H9 (cell line): ENCODE data around the gene SLC2A8. TPM values are rescaled to one million over a fixed set of nuclear protein-coding genes. Genes with fewer than 3 reads are reported as not detected.

Source experiments
- DNase-seq: peaks from one replicate; pipeline ENCODE4 v3.0.0-alpha.2; 2017
- H2AFZ ChIP-seq: one replicate; pipeline ENCODE4 v1.6.1; 2013; ENCODE audit warnings: mild to moderate bottlenecking, low read length, control low read depth, moderate library complexity
- H2AK5ac ChIP-seq: 2 replicates; pipeline ENCODE4 v1.6.1; 2013; ENCODE audit warnings: low read length, control low read depth, mixed read lengths; ENCODE audit not compliant: insufficient read length
- H2BK120ac ChIP-seq: one replicate; pipeline ENCODE4 v1.6.1; 2013; ENCODE audit warnings: low read depth, mild to moderate bottlenecking, low read length, control low read depth, inconsistent platforms; ENCODE audit not compliant: poor library complexity, severe bottlenecking
- H2BK12ac ChIP-seq: 2 replicates; pipeline ENCODE4 v1.6.1; 2013; ENCODE audit warnings: low read length, control low read depth, mixed read lengths, low read depth; ENCODE audit not compliant: insufficient read length
- H2BK15ac ChIP-seq: 2 replicates; pipeline ENCODE4 v1.6.1; 2013; ENCODE audit warnings: low read depth, low read length, control low read depth
- H2BK20ac ChIP-seq: one replicate; pipeline ENCODE4 v1.6.1; 2013; ENCODE audit warnings: low read depth, mild to moderate bottlenecking, low read length, control low read depth, inconsistent platforms; ENCODE audit not compliant: poor library complexity, severe bottlenecking
- H2BK5ac ChIP-seq: 2 replicates; pipeline ENCODE4 v1.6.1; 2013; ENCODE audit warnings: low read length, control low read depth, mixed read lengths; ENCODE audit not compliant: insufficient read length
- H3K14ac ChIP-seq: 2 replicates; pipeline ENCODE4 v1.6.1; 2013; ENCODE audit warnings: low read length, control low read depth; ENCODE audit not compliant: insufficient read depth
- H3K18ac ChIP-seq: 2 replicates; pipeline ENCODE4 v1.6.1; 2013; ENCODE audit warnings: low read depth, mild to moderate bottlenecking, mixed read lengths, low read length, control low read depth; ENCODE audit not compliant: insufficient read length
- H3K23ac ChIP-seq: 2 replicates; pipeline ENCODE4 v1.6.1; 2013; ENCODE audit warnings: low read length, control low read depth, mixed read lengths, low read depth; ENCODE audit not compliant: insufficient read length
- H3K23me2 ChIP-seq: 2 replicates; pipeline ENCODE4 v1.6.1; 2013; ENCODE audit warnings: low read depth, mild to moderate bottlenecking, mixed read lengths, low read length, control low read depth; ENCODE audit not compliant: insufficient read length, poor library complexity, severe bottlenecking
- H3K27ac ChIP-seq: 2 replicates; pipeline ENCODE4 v1.5.1; 2013; ENCODE audit warnings: low read length, control low read depth, mixed read lengths, low read depth; ENCODE audit not compliant: insufficient read length
- H3K27me3 ChIP-seq: 2 replicates; pipeline ENCODE4 v1.6.1; 2013; ENCODE audit warnings: low read length, control low read depth, inconsistent platforms; ENCODE audit not compliant: insufficient read depth
- H3K4ac ChIP-seq: 2 replicates; pipeline ENCODE4 v1.6.1; 2013; ENCODE audit warnings: low read depth, mild to moderate bottlenecking, control low read depth, inconsistent platforms, low read length, moderate library complexity
- H3K4me1 ChIP-seq: 2 replicates; pipeline ENCODE4 v1.6.1; 2013; ENCODE audit warnings: low read length, control low read depth, inconsistent platforms; ENCODE audit not compliant: insufficient read depth
- H3K4me2 ChIP-seq: 2 replicates; pipeline ENCODE4 v1.6.1; 2013; ENCODE audit warnings: low read length, control low read depth, mixed read lengths; ENCODE audit not compliant: insufficient read length, insufficient read depth
- H3K56ac ChIP-seq: 2 replicates; pipeline ENCODE4 v1.6.1; 2013; ENCODE audit warnings: low read depth, mild to moderate bottlenecking, mixed read lengths, low read length, control low read depth; ENCODE audit not compliant: insufficient read length
- H3K79me1 ChIP-seq: 2 replicates; pipeline ENCODE4 v1.6.1; 2013; ENCODE audit warnings: low read depth, mild to moderate bottlenecking, moderate library complexity, low read length, control low read depth, inconsistent platforms; ENCODE audit not compliant: insufficient read depth, poor library complexity, severe bottlenecking
- H3K79me2 ChIP-seq: 2 replicates; pipeline ENCODE4 v1.6.1; 2013; ENCODE audit warnings: low read length, control low read depth, inconsistent platforms; ENCODE audit not compliant: insufficient read depth
- H3K9ac ChIP-seq: 2 replicates; pipeline ENCODE4 v1.6.1; 2013; ENCODE audit warnings: low read length, control low read depth, mixed read lengths; ENCODE audit not compliant: insufficient read length; ENCODE audit errors: extremely low read depth
- H3K9me3 ChIP-seq: one replicate; pipeline ENCODE4 v1.6.1; 2013; ENCODE audit warnings: low read depth, low read length, inconsistent platforms; ENCODE audit not compliant: control insufficient read depth
- H3T11ph ChIP-seq: one replicate; pipeline ENCODE4 v1.6.1; 2013; ENCODE audit warnings: mild to moderate bottlenecking, low read length, control low read depth, inconsistent platforms
- H4K20me1 ChIP-seq: one replicate; pipeline ENCODE4 v1.6.1; 2013; ENCODE audit not compliant: control insufficient read depth, insufficient read length, insufficient read depth
- H4K5ac ChIP-seq: 2 replicates; pipeline ENCODE4 v1.6.1; 2013; ENCODE audit warnings: low read depth, mild to moderate bottlenecking, mixed read lengths, low read length, control low read depth; ENCODE audit not compliant: insufficient read length
- H4K8ac ChIP-seq: replicated peaks from 2 replicates; pipeline ENCODE4 v1.6.1; 2013; ENCODE audit warnings: low read length, control low read depth, mixed read lengths, low read depth; ENCODE audit not compliant: insufficient read length
- H4K91ac ChIP-seq: 2 replicates; pipeline ENCODE4 v1.6.1; 2013; ENCODE audit warnings: low read depth, mild to moderate bottlenecking, moderate library complexity, mixed read lengths, low read length, control low read depth; ENCODE audit not compliant: insufficient read length
- H3K27ac Mint-ChIP-seq, 3 experiments: 2 replicates in 2 of 3; 3 replicates in 1 of 3; pipeline ENCODE4 v1.8.0; 2020 to 2021; ENCODE audit warnings: mixed read lengths in 3 of 3, mild to moderate bottlenecking in 1 of 3, moderate library complexity in 1 of 3
- H3K27me3 Mint-ChIP-seq: 2 replicates; pipeline ENCODE4 v1.8.0; 2021; ENCODE audit warnings: low read depth, mild to moderate bottlenecking, moderate library complexity, mixed read lengths
- H3K36me3 Mint-ChIP-seq, 3 experiments: 2 replicates in 2 of 3; 3 replicates in 1 of 3; pipeline ENCODE4 v1.8.0; 2020 to 2021; ENCODE audit warnings: low read depth in 3 of 3, mixed read lengths in 3 of 3; ENCODE audit not compliant: insufficient read depth in 1 of 3
- H3K4me1 Mint-ChIP-seq, 2 experiments: 2 replicates each; pipeline ENCODE4 v1.8.0; 2020; ENCODE audit warnings: mixed read lengths in 2 of 2
- H3K4me3 Mint-ChIP-seq, 2 experiments: 2 replicates in 1 of 2; 3 replicates in 1 of 2; pipeline ENCODE4 v1.8.0; 2020 to 2021; ENCODE audit warnings: mild to moderate bottlenecking in 2 of 2, mixed read lengths in 2 of 2, moderate library complexity in 1 of 2
- H3K9me3 Mint-ChIP-seq, 2 experiments: 2 replicates in 1 of 2; 3 replicates in 1 of 2; pipeline ENCODE4 v1.8.0; 2020; ENCODE audit warnings: mild to moderate bottlenecking in 2 of 2, mixed read lengths in 2 of 2, moderate library complexity in 1 of 2
- WGBS: extraction: QIAGEN DNeasy Blood & Tissue Kit; methylation state at CpG from one replicate; pipeline ENCODE4 v1.1.7; 2013; ENCODE audit warnings: missing lambda C conversion rate, low lambda C conversion rate, mixed read lengths; ENCODE audit not compliant: insufficient read length; ENCODE audit errors: extremely low coverage; 5-methylcytosine and 5-hydroxymethylcytosine counted together
- total RNA-seq: library from RNA; stranded (reverse); gene quantifications from 2 replicates; pipeline ENCODE4 v1.2.1, GENCODE V29; 2021
- TF ChIP-seq, protein P1 (sequence below): fragments of 200-600 bp; sonication (generic); conservative IDR thresholded peaks from 3 replicates; pipeline ENCODE4 v1.8.0; 2021; ENCODE audit warnings: antibody characterized with exemption, mild to moderate bottlenecking

SLC2A8 gene
- total RNA-seq, 1 experiment from 2014 or later = 38.3 TPM

DNA sequence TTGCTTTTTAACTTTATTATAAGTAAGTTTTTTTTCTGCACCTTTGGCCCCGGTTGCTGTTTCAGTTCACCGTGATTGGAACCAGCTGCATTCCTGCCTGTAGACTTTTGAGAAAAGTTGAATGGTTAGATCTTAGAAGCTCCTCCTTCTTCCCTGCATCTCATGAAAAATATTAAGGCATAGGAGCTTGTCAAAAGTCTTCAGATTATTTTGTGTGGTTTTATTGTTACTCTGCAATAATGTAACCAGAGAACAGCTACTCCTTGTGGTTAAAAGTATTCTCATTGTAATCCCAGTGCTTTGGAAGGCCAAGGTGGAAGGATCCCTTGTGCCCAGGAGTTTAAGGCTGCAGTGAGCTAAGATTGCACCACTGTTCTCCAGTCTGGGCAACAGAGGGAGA lies 3.3 kb upstream of the SLC2A8 start:
- Histone ChIP-seq H4K5ac (no peak overlapping the region), H4K20me1 (no peaks in the 10 kb centered on the region), H3K27ac (no peak overlapping the region), H3K23me2 (peaks cover 11% of the 10 kb centered on the region), H3K9me3 (no peaks in the 10 kb centered on the region), H3K18ac (no peak overlapping the region), H3K79me2 (no peaks in the 10 kb centered on the region), H2AK5ac (no peak overlapping the region), H2BK20ac (no peak overlapping the region), H2AFZ (no peak overlapping the region), H3K23ac (no peak overlapping the region), H2BK120ac (no peak overlapping the region), H4K91ac (no peak overlapping the region), H3K27me3 (no peaks in the 10 kb centered on the region), H3T11ph (no peak overlapping the region), H3K4me2 (no peak overlapping the region), H3K4ac (no peak overlapping the region), H3K56ac (no peak overlapping the region), H3K4me1 (no peaks in the 10 kb centered on the region), H4K8ac (no peak overlapping the region), H2BK12ac (no peak overlapping the region), H3K79me1 (no peaks in the 10 kb centered on the region), H2BK5ac (no peak overlapping the region), H3K9ac (no peak overlapping the region), H2BK15ac (no peak overlapping the region), H3K14ac (no peak overlapping the region)
- Mint-ChIP-seq H3K9me3 (no peaks in the 10 kb centered on the region), H3K36me3 (no peaks in the 10 kb centered on the region), H3K4me1 (peaks cover 21 to 32% of the 10 kb centered on the region in 2 experiments), H3K27me3 (peaks cover 11% of the 10 kb centered on the region), H3K4me3 (no peak overlapping the region), H3K27ac (no peak overlapping the region)
- no CpG with 5 or more reads among the region's 2 CpGs for WGBS
- no peak for DNase-seq
- TF ChIP-seq, protein P1, sequence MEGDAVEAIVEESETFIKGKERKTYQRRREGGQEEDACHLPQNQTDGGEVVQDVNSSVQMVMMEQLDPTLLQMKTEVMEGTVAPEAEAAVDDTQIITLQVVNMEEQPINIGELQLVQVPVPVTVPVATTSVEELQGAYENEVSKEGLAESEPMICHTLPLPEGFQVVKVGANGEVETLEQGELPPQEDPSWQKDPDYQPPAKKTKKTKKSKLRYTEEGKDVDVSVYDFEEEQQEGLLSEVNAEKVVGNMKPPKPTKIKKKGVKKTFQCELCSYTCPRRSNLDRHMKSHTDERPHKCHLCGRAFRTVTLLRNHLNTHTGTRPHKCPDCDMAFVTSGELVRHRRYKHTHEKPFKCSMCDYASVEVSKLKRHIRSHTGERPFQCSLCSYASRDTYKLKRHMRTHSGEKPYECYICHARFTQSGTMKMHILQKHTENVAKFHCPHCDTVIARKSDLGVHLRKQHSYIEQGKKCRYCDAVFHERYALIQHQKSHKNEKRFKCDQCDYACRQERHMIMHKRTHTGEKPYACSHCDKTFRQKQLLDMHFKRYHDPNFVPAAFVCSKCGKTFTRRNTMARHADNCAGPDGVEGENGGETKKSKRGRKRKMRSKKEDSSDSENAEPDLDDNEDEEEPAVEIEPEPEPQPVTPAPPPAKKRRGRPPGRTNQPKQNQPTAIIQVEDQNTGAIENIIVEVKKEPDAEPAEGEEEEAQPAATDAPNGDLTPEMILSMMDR = peak; percentile 21; the same call in 1 of the 3 replicates
